Adipose tissue (tissue), 3 donors: ENCODE data around the gene TLR4. TPM values are rescaled to one million over a fixed set of nuclear protein-coding genes. Genes with fewer than 3 reads are reported as not detected.

Experiments used
- H3K27ac ChIP-seq: one replicate; pipeline ENCODE4 v1.5.1; 2013; ENCODE audit warnings: low read depth, low read length
- WGBS, 3 donors: extraction: QIAGEN DNeasy Blood & Tissue Kit; methylation state at CpG; one replicate each; pipeline ENCODE4 v1.1.7; 2013; 5-methylcytosine and 5-hydroxymethylcytosine counted together
- polyA plus RNA-seq, 3 donors: library from polyadenylated mRNA; stranded (reverse); fragments of 200-250 nt; gene quantifications; one replicate each; pipeline ENCODE4 v1.2.3, GENCODE V29; 2013
- donor health status: healthy with polysubstance abuse.
- donor health status: Bipolar disorder and iron deficiency.
- donor health status: healthy.

TLR4 gene
- polyA plus RNA-seq, 3 donors: 1.3 to 15.2 (median 13.8) TPM

DNA sequence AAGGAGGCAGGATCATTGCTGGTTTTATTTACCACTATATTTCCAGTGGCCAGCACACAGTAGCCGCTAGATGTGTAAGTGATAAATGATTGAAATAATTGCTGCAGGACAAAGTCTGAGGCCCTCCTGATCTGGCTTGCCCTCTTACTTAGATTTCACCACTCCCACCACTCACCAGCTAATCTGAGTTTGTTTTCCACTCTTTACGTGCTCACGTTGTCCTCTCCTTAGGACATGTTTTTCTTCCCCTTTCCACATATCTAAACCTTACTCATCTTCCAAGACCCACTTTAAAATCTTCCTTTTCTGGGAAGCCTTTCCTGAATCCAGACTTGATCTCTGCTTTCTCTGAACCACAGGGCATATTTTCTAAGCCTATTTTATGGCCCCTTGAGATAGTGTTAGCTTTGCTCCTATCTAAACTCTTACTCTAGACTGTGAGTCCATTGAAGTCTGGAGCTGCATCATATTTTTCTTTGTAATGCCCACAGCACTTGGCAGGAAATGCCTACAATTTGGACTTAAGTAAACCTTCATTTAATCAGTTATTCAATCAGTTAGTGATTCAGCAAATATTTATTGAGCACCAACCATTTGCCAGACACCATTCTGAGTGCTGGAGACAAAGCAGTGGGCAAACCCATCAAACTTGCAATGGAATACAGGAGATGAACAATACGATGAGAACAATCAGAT lies 2.4 kb downstream of the TLR4 start:
- no peak overlapping the region for H3K27ac ChIP-seq
- WGBS, 3 donors: 32 to 41% (median 39%) methylated on average over 4 of the region's 4 CpGs

- no peak overlapping the region for H3K27ac ChIP-seq
- WGBS, 3 donors: 25 to 71% (median 59%) methylated on average over 1 of the region's 1 CpG
These were observed 3.4 kb downstream of the TLR4 start for GRCh38 chr9:117707561-117707960.

DNA sequence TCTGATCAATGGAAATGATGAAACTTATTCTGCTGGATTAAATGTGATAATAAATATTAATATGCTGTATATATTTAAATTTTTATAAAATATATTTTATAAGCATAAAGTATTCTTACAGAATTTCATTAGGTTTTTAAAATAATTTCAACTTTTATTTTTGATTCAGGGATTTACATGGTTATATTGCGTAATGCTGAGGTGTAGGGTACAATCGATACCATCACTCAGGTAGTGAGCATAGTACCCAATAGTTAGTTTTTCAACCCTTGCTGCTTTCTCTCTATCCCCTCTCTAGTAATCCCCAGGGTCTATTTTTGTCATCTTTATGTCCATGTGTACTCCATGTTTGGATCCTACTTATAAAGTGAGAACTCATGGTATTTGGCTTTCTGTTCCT lies 5.7 kb downstream of the TLR4 start:
- 92 to 95% (median 93%) methylated on average over 2 of the region's 2 CpGs for WGBS, 3 donors
- H3K27ac ChIP-seq: no peak overlapping the region

- 70 to 83% (median 82%) methylated on average over 6 of the region's 6 CpGs for WGBS, 3 donors
- no peak overlapping the region for H3K27ac ChIP-seq
These were observed 10.1 kb downstream of the TLR4 start for GRCh38 chr9:117714282-117714681.

DNA sequence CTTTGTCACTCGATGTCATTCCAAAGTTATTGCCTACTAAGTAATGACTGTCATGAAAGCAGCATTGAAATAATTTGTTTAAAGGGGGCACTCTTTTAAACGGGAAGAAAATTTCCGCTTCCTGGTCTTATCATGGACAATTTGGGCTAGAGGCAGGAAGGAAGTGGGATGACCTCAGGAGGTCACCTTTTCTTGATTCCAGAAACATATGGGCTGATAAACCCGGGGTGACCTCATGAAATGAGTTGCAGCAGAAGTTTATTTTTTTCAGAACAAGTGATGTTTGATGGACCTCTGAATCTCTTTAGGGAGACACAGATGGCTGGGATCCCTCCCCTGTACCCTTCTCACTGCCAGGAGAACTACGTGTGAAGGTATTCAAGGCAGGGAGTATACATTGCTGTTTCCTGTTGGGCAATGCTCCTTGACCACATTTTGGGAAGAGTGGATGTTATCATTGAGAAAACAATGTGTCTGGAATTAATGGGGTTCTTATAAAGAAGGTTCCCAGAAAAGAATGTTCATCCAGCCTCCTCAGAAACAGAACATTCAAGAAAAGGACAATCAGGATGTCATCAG lies 11.3 kb downstream of the TLR4 start:
- no peak overlapping the region for H3K27ac ChIP-seq
- 39 to 57% (median 47%) methylated on average over 5 of the region's 5 CpGs for WGBS, 3 donors

- no peak overlapping the region for H3K27ac ChIP-seq
These were observed 13.9 kb downstream of the TLR4 start for GRCh38 chr9:117718085-117718484.

DNA sequence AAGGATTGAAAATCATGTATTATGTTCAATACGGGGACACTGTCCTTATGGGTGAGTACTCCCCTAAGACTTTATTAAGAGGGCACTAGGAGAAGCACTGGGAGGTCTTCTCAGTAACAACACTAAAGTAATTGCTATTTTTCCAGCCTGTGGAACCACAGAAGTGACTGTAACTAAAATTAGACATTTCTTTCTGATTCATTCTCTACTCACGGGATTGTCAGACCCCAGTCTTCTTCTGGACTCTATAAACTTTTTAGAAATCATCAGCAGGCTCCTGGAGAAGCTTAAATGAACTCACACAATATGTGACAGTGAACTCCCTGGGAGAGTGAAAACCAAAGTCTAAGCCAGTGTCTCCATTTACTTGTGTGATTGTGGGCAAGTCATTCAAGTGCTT lies 14.5 kb downstream of the TLR4 start:
- no peak overlapping the region for H3K27ac ChIP-seq
- WGBS, 3 donors: 45 to 75% (median 56%) methylated on average over 2 of the region's 2 CpGs

- H3K27ac ChIP-seq: no peak overlapping the region
- 80 to 83% (median 83%) methylated on average over 7 of the region's 7 CpGs for WGBS, 3 donors
These were observed 15.1 kb downstream of the TLR4 start for GRCh38 chr9:117719161-117719920.

- no peak overlapping the region for H3K27ac ChIP-seq
- 76 to 79% (median 77%) methylated on average over 2 of the region's 2 CpGs for WGBS, 3 donors
These were observed 15.9 kb downstream of the TLR4 start for GRCh38 chr9:117720066-117720465.

GRCh38 chr9:117720555-117720954 lies 16.4 kb downstream of the TLR4 start:
- H3K27ac ChIP-seq: no peak overlapping the region
- 28 to 62% (median 30%) methylated on average over 5 of the region's 5 CpGs for WGBS, 3 donors

- WGBS, 3 donors: 51 to 75% (median 72%) methylated on average over 2 of the region's 2 CpGs
- H3K27ac ChIP-seq: no peak overlapping the region
These were observed 16.8 kb downstream of the TLR4 start for GRCh38 chr9:117720987-117721386.

DNA sequence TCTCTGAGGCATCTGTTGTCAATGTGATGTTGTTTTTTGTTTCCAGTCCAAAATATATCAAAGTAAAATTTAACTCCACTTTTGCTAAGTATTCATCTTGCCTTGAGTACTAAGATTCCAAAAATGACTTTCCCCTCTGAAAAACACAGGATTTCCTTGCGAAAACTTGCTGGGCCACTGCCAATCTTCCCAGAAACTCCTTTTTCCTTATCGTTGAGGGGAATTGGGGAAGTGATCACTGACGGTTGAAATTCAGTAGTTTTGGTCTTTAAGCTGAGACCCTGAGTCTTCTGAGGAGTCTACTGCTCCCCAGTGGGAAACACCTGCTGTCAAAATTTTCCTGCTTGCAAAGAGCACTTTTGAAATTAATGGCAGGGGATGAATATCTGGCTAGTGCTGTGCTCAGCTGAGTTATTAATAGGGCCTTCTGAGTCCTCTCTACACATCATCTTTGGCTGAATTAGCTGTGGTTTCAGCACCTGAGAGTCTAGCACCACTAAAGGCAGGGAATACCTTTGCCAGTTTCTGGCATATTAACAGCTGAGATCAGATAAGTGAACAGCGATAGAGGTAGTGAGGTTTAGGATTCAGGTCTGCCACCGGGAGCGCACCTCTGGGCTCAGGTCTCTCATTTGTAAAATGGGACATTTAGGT lies 18.0 kb downstream of the TLR4 start:
- WGBS, 3 donors: 54 to 68% (median 55%) methylated on average over 6 of the region's 6 CpGs
- H3K27ac ChIP-seq: no peak overlapping the region

DNA sequence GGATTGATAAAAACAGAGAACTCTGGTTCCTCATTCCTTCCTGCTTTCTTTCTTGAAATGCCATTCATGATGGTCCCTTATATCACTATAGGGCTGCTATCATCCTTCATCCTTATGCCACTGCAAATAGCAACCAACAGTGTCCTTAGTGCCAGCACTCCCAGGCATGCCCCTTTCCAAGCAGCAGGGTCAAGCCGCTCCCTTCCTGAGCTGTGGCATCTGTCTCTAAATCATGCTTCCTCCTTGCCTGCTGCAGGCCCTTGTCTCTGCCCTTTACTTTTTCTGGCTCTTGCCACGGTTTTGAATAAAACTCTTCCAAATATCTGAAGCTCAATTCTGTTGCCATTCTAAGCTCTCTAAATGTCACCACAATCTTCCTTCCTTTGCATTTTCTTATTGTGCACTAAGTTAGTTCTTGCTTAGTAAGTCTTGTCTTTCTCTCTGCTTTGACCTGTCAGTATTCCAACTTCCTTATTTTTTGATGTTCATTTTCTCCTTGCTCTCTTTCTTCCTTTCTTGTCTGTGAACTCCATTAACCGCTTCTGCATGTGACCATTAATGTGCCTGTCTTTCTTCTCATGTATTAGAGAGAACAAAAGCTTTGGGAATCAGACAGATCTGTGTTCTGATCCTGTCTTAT lies 19.9 kb downstream of the TLR4 start:
- no peak overlapping the region for H3K27ac ChIP-seq
- 37 to 67% (median 39%) methylated on average over 3 of the region's 3 CpGs for WGBS, 3 donors

GRCh38 chr9:117725426-117725887 lies 21.3 kb downstream of the TLR4 start:
- peak overlapping the region; percentile 2 for H3K27ac ChIP-seq

DNA sequence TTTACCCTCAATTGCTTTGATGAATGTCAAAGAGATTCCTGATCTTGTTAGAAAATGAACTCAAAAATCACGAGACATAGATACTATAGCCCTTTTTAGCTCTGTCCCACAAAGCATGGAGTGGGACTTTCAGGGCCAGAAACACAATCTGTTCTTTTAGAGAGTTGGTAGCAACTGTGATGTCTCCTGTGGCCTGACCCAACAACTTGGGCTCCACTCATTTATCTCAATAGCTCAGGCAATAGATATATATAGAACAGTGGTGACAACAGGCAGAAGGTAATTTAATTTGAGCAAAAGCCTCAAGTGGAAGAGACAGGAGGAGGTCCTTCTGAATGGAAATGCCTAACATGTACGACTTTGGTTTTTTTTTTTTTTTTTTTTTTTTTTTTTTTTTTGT lies 25.2 kb downstream of the TLR4 start:
- no peak overlapping the region for H3K27ac ChIP-seq
- 50 to 80% (median 80%) methylated on average over 2 of the region's 2 CpGs for WGBS, 3 donors

More at GRCh38 chr9:117725426-117725887, 21.3 kb downstream of the TLR4 start:
- 13 to 57% (median 44%) methylated on average over 2 of the region's 2 CpGs for WGBS, 3 donors

DNA sequence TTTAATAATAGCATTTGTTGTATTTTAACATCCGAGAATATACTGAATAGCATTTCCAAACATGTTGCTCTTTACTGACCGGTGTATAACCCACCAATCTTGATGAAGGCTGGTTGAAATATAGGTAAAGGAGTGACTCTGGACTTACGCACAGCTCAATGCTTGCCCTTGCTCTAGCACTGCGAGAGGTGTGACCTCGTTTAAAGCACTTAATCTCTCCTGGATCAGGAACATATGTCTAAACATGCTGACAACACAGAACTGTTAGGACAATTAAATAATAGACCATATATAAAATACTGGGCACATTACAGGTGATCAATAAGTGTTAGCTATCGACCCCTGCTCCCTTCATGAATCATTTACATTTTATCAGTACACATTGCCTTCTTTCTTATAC lies 28.3 kb downstream of the TLR4 start:
- H3K27ac ChIP-seq: no peak overlapping the region
- 41 to 89% (median 86%) methylated on average over 6 of the region's 6 CpGs for WGBS, 3 donors

GRCh38 chr9:117733465-117733864 lies 29.3 kb downstream of the TLR4 start:
- H3K27ac ChIP-seq: no peak overlapping the region
- 64 to 79% (median 74%) methylated on average over 1 of the region's 1 CpG for WGBS, 3 donors

DNA sequence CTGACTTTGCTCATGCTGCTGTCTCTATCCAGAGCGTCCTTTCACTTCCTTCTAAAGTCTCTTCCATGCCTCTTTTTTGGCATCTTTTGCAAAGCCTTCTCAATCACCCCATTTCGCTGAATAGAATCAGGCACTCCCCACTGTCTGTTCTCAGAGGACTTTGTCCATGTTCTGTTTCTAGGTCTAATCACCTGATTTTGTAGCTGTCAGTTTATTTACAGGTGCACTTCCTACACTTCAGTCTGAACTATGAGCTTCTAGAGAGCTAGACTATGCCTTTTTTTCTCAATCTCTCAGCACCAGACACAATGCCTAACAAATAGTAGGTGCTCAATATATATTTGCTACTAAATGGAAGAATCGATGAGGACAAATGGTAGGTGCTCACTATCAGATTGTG lies 29.9 kb downstream of the TLR4 start:
- 80 to 92% (median 91%) methylated on average over 3 of the region's 3 CpGs for WGBS, 3 donors
- H3K27ac ChIP-seq: no peak overlapping the region
